Cardiac fibroblast (primary cell): ENCODE results near the gene TBC1D4.
A peak's percentile ranks its signal among the peaks of the same experiment; 100 is the strongest.

Source experiments
- DNase-seq, 2 donors: peaks; one replicate each; pipeline versions ENCODE4 v3.0.0 to v3.0.0-alpha.2; 2010; ENCODE audit warnings: low read depth in 2 of 2
- H3K4me3 ChIP-seq, 2 donors: replicated peaks in 1 of 2; 1 replicate in 1 of 2; 2 replicates in 1 of 2; pipeline ENCODE4 v1.5.1; 2011; ENCODE audit warnings: low read depth in 2 of 2, low read length in 2 of 2, mild to moderate bottlenecking in 2 of 2, moderate library complexity in 1 of 2
- TF ChIP-seq, protein P1 (sequence below): IDR thresholded peaks from one replicate; pipeline ENCODE4 v1.5.1; 2011; ENCODE audit warnings: low read depth, mild to moderate bottlenecking, low read length, inconsistent platforms

Gene TBC1D4

DNA sequence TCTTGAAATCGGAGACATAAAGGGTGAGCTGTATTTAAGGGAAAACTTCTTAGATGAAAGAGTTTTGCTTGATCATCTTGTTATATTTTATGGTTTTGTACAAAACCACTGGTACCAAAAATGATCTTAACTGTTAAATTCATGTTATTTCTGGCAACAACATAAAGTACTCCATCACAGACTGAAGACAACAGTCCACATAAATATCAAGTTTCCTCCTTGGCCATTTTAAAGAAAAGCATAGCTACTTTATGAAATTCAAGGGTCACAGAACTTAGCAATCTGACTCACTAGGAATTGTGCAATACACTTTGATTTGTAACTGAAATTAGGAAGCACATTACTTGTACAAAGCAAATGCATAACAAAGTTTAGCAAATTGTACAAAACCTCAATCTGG is 66.3 kb downstream of the TBC1D4 start:
- peak; percentile 82 to 87 for DNase-seq
- no peak overlapping the region for H3K4me3 ChIP-seq
- TF ChIP-seq, protein P1, sequence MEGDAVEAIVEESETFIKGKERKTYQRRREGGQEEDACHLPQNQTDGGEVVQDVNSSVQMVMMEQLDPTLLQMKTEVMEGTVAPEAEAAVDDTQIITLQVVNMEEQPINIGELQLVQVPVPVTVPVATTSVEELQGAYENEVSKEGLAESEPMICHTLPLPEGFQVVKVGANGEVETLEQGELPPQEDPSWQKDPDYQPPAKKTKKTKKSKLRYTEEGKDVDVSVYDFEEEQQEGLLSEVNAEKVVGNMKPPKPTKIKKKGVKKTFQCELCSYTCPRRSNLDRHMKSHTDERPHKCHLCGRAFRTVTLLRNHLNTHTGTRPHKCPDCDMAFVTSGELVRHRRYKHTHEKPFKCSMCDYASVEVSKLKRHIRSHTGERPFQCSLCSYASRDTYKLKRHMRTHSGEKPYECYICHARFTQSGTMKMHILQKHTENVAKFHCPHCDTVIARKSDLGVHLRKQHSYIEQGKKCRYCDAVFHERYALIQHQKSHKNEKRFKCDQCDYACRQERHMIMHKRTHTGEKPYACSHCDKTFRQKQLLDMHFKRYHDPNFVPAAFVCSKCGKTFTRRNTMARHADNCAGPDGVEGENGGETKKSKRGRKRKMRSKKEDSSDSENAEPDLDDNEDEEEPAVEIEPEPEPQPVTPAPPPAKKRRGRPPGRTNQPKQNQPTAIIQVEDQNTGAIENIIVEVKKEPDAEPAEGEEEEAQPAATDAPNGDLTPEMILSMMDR, result no peak

DNA sequence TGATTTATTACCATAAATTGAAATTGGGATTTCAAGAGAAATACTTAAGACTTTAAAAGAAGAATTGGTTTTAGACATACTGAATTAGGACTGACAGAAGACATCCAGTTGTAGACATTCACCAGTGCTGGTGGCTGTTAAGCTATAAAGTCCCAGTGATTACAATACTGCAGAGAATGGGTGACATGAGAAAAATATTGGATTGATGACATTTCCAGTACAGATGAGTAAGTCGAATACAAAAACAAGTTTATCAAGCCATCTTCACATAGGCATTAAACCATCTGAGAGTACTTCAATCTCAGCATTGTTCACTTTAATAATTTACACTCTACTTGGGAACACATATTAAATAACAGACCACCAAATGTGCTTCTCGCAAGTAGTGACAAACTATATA is 66.8 kb downstream of the TBC1D4 start:
- TF ChIP-seq, protein P1, result no peak
- DNase-seq, result peak in 1 of 2 donors; percentile 16
- H3K4me3 ChIP-seq, result no peak overlapping the region

DNA sequence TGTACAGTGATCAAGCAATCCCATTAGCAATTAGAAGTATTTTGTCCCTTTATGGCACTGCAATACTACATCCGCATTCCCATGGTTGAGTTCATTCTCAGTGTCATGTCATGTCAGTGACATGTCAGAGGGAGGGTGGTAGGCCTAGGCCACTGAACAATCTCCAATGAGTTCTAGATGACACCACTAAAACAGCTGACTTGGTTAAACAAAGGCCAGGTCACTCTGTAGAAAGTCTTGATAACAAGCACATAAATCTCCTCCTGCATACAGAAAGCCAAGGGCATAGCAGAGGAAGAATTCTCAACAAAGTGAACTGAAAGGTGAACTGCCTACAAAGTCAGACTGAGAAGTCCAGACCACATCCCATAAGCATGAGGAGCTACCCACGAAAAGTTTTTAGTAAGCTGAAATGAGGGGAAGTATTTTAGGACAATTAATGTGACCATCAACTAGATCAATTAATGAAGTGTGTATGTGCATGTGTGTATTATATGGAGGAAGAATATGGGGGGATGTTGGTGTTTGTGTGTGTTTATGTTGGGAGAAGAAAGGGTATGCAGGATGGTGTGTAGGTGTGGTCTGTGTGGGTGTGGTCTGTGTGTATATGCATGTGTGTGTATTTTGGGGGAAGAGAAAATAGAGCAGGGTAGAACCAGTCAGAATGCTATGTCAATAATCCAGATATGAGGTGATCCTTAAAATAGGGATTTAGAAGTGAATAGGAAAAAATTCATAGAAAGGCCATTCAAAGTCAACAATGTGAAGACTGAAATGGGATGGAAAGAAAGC is 67.7 kb downstream of the TBC1D4 start:
- no peak for DNase-seq
- H3K4me3 ChIP-seq, result no peak overlapping the region
- TF ChIP-seq, protein P1, result no peak

DNA sequence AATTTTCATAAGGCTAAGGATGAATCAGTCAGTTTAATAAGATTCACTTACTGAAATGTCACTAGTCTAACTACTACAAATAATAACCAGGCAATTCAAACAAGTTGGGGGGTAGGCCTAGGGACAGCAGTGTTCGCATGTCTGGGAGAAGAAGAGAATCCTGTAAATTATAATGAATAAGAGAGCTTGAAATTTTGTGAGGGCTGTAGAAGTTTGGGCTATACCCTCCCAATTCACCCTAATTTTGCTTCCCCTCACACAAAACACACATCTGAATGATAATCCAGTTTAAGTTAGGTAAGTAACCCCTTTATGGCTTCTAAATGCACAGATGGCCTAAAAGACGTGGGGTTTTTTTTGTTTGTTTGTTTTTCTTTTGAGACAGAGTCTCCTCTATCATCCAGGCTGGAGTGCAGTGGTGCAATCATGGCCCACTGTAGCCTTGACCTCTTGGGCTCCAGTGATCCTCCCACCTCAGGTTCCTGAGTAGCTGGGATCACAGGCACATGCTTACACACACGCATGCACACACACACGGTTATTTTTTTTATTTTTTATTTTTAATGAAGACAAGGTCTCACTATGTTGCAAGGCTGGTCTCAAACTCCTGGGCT is 69.9 kb downstream of the TBC1D4 start:
- H3K4me3 ChIP-seq, result no peak overlapping the region
- no peak for DNase-seq
- TF ChIP-seq, protein P1, result no peak

DNA sequence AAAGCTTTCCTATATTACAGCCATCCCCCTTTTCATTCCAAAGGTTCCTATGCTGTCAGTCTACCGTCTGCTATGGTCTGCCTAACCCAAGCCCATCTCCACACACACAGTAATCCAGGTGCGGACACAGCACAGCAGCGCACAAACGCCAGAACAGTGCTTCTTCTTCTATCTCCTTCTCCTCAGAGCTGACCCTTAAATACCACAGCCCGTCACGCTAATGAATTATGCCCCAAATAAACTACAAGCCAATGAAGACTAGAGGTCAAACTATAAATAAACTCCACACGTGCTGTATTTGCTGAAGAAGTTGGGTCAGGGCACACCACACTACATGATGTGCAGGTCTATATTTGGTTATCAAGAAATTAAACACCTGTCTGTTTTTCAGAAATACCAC is 71.8 kb downstream of the TBC1D4 start:
- TF ChIP-seq, protein P1, result no peak
- no peak for DNase-seq

DNA sequence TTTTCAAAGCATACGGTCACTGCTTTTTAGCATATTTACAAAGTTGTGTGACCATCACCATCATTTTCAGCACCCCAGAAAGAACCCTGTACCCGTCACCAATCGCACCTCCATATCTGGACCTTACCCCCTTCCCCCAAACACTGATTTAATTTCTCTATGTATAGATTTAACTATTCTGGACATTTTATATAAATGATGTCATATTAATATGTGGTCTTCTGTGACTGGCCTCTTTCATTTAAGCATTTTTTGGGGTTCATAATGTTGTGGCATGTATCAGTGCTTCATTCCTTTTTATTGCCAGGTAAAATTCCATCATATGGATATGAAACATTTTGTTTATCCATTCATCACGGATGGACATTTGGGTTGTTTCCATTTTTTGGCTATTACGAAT is 74.0 kb downstream of the TBC1D4 start:
- no peak overlapping the region for H3K4me3 ChIP-seq
- TF ChIP-seq, protein P1, result no peak
- DNase-seq, result no peak

More for the DNA sequence above, 71.8 kb downstream of the TBC1D4 start:
- no peak overlapping the region for H3K4me3 ChIP-seq
